GM12892 (cell line): ENCODE results near the gene ADPRHL1.

ENCODE experiments used
- DNase-seq: peaks from one replicate; pipeline ENCODE4 v3.0.0; 2011; ENCODE audit not compliant: insufficient read length
- FAIRE-seq: peaks from 2 replicates; lab custom pipeline; 2011; peaks lifted over from hg19 to GRCh38; lab: Jason Lieb, UNC
- POLR2A ChIP-seq: IDR thresholded peaks from 2 replicates; pipeline ENCODE4 v1.6.1; 2011; ENCODE audit warnings: low read depth, low read length, control low read depth
- POLR2AphosphoS5 ChIP-seq: IDR thresholded peaks from 2 replicates; pipeline ENCODE4 v1.6.1; 2011; ENCODE audit warnings: low read depth, low read length, control low read depth
- TAF1 ChIP-seq: IDR thresholded peaks from 2 replicates; pipeline ENCODE4 v1.6.1; 2011; ENCODE audit warnings: low read depth, mild to moderate bottlenecking, control low read depth, low read length, borderline replicate concordance

ADPRHL1 gene

DNA sequence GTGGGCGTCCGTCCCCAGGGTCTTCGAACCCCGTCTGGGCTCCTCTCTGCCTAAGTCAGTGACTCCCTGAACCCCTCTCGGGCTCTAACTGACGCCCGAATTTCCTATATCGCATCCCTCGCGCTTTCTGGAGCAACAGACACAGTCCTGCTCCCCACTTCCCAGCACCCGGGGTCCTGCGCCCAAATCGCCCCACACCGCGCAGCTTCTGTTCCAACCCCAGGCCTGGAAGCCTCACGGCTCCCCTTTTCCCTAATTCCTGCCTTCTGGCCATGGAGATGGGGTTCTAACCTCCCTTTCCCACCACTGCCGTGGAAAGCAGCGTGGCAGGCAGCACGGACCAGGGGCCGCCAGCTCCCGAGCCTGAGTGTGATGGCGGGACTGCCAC, 87.7 kb downstream of the ADPRHL1 start:
- DNase-seq (no peak), FAIRE-seq (no peak)
- TF ChIP-seq POLR2AphosphoS5: no peak
- TF ChIP-seq TAF1: no peak
- TF ChIP-seq POLR2A: no peak

DNA sequence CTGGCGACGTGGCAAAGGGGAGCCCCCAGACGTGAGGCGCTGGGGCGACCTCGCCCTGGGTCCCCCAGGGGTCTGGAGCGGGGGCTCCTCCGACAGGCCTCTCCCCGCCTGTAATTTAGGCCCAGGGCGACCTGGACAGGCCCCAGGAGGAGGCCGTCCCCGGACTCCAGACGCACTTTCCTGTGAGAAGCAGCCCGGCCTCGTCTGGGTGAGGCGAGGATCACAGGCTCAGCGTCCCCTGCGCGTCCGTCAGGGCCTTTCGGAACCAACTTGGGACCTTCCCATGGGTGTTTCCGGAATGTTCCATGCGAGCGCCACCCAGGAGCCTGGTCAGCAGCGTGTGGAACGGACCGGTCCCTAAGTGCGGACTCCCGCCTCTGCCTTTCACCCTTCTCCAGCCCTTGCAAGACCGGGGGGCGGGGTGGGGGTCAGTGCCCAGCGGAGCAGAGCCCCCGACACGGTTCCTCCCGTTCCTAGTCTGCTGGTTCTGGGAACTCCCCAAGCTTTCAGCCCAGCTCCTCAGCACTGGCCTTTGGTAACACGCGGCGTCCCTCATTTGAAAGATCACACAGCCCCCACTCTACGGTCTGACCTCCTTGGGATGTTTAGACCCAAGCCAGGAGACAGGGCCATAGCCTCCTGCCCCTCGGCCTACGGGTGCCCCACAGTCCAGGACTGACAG, 88.2 kb downstream of the ADPRHL1 start:
- FAIRE-seq (no peak), DNase-seq (no peak)
- TF ChIP-seq TAF1 (no peak), POLR2AphosphoS5 (no peak), POLR2A (no peak)

DNA sequence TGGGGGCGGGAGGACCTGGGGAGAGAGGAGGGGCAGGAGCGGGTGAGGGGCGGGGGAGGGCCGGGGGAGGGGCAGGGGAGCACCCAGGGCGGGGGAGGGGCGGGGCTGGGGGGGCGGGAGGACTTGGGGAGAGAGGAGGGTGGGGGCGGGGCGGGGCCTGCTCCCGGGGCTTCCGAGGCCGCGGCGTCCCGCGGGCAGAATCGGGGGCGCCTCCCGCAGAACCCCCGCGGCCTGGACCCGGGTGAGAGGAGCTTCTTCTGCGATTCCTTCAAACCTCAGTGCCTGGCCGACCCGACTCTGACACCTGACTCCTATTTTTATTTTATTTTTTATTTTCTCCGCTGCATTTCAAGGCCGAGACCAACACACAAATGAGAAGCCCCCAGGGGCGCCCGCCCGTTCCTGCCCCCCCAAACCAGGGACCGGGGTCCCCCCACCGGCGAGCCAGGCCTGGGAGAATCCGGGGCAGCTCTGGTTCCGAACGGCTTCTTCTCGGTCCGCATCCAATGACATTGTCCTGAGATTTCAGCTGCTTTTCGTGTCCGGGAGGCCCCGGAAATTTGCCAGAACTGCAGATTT, 88.9 kb downstream of the ADPRHL1 start:
- TF ChIP-seq POLR2A (no peak), TAF1 (no peak), POLR2AphosphoS5 (no peak)
- DNase-seq: no peak

DNA sequence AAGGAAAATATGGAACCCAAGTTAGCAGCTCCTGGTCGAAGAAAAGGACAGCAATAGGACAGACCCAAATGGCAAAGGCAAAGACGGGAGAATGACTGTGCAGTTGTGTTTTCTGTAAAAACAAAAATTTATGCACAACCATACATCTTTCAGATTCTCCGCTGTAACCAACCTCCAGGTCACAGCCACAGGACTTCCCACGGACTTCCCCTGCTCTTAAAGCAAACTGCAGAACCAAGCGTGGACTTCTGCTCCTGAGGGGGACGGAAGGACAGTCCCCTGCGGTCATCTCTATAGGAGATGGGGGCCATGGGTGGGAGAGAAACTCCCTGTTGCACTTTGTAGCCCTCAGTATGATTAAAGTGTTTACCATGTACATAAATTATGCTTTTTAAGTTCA, 91.9 kb downstream of the ADPRHL1 start:
- no peak for DNase-seq
- no peak for TF ChIP-seq TAF1
- no peak for TF ChIP-seq POLR2AphosphoS5
- no peak for TF ChIP-seq POLR2A
- FAIRE-seq: no peak

More for the DNA sequence above, 88.9 kb downstream of the ADPRHL1 start:
- no peak for FAIRE-seq

DNA sequence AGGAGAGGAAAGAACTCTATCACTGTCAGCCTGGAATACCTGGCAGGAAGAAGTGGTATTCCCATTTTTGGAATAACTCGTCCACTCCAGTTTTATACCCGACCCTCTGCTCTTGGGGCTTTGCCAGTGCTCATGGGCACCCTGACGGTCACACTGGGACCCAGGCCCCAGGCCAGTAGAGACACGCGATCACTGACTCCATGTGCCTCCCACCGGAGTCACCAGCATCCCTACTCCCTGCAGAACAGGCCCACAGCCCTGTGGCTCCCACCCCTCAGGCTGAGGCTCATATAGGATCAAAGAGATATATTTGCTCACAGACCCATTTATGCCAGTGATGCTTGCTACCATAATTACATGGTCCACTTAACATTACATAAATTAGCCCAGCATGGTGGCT, 92.8 kb downstream of the ADPRHL1 start:
- no peak for TF ChIP-seq POLR2AphosphoS5
- TF ChIP-seq TAF1: no peak
- TF ChIP-seq POLR2A: no peak
- FAIRE-seq: no peak

DNA sequence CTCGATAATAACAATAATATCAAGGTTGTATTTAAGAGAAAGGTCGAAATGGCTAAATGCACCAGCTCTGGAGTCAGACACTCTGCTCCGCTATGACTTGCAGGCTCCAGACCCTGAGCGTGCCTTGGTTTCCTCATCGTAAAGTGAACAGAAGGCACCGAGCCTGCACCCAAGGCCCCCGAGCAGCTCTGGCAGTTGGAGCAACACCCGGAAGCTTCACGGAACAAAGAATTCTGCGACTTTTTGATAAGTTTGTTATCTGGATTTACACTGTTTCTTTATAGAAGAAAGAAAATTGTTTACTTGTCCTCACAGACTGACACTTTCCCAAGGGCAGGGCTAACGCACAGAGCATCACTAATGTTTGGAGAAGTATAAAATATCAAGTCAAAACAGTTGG, 93.7 kb downstream of the ADPRHL1 start:
- no peak for DNase-seq
- TF ChIP-seq POLR2AphosphoS5 (no peak), TAF1 (no peak), POLR2A (no peak)
- no peak for FAIRE-seq

More for the DNA sequence above, 92.8 kb downstream of the ADPRHL1 start:
- DNase-seq: no peak

DNA sequence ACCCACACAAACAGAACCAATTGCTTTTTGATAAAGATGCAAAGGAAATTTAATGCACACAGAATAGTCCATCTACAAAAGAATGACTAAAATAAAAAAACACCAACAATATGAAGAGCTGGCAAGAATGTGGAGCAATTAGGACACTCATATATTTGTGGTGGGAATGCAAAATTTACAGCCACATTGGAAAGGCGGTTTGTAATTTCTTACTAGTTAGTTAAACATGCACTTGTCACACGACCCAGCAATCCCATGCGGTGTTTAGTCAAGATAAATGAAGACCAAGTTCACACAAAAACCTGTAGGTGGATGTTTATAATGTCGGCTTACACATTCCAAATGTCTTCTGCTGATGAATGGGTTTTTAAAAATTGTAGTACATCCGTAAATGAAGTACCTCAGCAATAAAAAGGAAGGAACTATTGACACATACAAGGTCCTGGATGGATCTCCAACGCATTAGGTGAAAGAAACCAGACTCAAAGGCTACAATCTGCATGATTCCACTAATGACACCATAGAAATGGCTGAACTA, 94.6 kb downstream of the ADPRHL1 start:
- no peak for TF ChIP-seq POLR2AphosphoS5
- no peak for TF ChIP-seq TAF1
- no peak for TF ChIP-seq POLR2A
- DNase-seq: no peak
- no peak for FAIRE-seq

DNA sequence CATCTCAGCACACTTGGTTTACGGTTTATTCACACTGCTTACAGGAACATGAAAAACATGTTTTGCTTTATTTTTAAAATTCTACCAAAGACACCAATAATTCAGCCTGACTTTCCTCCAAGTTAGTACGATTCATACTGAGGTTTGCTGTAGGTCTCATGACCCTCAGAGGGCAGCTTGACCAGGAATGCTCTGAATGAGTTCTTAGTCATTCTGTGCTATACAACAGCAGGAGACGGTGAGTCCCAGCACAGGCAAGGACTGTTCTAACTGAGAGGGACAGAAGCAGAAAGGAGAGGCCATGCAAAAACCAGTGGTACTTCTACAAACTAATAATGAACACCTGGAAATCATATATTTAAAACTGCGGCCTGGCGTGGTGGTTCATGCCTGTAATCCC, 95.8 kb downstream of the ADPRHL1 start:
- no peak for DNase-seq
- no peak for FAIRE-seq
- TF ChIP-seq TAF1 (no peak), POLR2AphosphoS5 (no peak), POLR2A (no peak)

DNA sequence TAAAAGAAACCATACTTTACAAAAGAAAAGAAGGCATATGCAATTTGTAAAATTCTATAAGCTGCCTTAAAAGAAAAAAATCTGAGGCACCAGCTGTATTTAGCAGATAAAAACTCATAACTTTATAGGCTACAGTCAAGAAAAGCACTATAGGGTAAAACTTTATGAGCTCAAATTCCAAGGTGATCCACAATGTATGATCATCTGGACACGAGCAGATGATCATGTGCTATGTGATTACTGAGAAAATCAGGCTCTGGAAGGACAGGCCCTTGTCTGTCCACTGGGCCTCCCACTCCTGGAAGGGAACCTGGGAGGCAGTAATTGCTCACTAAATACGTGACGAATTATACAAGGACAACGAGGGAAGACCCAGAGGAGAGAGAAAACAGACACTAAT, 96.7 kb downstream of the ADPRHL1 start:
- FAIRE-seq (no peak), DNase-seq (no peak)
- TF ChIP-seq TAF1: no peak
- TF ChIP-seq POLR2A: no peak
- TF ChIP-seq POLR2AphosphoS5: no peak

DNA sequence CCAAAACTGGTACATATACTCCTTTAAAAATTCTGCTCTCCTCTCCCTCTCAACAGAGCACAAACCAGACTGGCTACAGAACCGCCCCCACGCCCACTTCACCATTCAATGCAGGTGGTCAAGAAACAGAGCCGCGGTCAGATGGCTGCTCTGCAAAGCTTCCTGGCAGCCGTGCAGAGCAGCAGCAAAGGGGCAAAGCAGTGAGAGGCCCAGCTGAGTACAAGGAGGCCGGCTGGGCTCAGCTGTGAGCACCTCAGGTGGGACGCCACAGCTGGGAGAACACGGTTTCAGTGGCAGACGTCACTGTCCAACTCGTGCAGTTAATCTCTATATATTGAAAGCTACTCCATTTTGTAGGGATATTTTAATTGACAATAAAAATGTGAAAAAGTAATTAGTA, 97.7 kb downstream of the ADPRHL1 start:
- FAIRE-seq (no peak), DNase-seq (no peak)
- TF ChIP-seq TAF1 (no peak), POLR2A (no peak), POLR2AphosphoS5 (no peak)

DNA sequence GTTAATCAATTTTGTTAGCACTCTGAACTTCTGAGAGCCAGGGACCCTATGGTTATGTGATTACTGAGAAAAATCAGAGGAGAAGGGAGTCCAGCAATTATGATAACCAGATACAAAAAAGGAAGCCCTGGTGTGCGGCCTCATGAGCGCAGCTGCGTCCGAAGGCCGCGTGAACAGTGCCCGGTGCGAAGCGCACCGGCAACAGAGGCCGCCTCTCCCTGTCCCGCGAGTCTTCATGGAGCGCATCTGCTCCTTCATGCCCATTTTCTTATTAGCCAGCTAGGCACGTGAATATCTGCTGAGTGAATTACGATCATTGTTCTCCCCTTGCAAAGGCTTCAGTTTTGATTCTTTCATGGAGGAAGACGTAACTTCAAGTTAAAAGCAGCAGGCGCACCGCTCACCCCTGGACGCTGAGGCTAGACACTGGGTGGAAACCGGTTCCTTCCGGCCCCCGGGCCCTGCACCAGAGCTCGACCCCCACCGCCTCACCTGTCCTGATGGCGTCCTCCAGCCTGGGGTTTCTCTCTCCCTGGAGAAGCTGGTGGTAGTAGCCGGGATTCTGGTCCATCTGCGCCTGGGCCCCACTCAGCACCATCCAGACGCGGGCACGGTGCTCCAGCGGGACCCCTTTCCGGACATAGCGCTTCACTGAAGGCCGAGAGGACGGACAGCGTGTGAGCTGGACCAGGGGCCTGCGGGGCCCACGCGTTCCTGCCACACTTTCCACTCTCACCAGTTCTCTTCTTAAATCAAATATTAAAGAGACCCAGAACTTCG, 98.3 kb downstream of the ADPRHL1 start:
- FAIRE-seq: no peak
- no peak for DNase-seq
- TF ChIP-seq POLR2AphosphoS5: no peak
- no peak for TF ChIP-seq POLR2A
- TF ChIP-seq TAF1: no peak

DNA sequence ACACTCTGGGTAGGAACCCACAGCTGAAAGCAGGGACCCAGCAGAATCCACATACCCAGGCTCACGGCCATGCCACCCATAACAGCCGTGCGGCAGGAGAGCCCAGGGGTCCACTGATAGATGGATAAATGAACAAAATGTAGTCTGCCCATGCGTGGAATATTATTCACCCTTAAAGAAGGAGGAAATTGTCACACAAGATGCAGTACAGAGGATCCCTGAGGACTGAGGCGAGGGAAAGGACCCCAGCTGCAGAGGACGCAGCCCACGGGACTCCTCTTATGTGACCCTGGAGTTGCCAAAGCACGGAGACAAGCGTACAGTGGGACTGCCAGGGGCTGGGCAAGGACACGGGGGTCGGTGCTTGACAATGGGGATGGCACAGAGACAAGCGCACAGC, 100.0 kb downstream of the ADPRHL1 start:
- TF ChIP-seq POLR2A (no peak), POLR2AphosphoS5 (no peak), TAF1 (no peak)
- FAIRE-seq (no peak), DNase-seq (no peak)
